NCI-H2196 (cell line): ENCODE results near the gene CLIC4.

Experiments used
- DNase-seq: peaks from one replicate; lab custom pipeline; 2025; ENCODE audit not compliant: unreplicated experiment; lab: John Stamatoyannopoulos, UW

CLIC4 gene

GRCh38 chr1:24855474-24855873 is 110.2 kb downstream of the CLIC4 start:
- no peak for DNase-seq

- DNase-seq, result no peak
Observed at GRCh38 chr1:24856787-24857506, 111.7 kb downstream of the CLIC4 start.

DNA sequence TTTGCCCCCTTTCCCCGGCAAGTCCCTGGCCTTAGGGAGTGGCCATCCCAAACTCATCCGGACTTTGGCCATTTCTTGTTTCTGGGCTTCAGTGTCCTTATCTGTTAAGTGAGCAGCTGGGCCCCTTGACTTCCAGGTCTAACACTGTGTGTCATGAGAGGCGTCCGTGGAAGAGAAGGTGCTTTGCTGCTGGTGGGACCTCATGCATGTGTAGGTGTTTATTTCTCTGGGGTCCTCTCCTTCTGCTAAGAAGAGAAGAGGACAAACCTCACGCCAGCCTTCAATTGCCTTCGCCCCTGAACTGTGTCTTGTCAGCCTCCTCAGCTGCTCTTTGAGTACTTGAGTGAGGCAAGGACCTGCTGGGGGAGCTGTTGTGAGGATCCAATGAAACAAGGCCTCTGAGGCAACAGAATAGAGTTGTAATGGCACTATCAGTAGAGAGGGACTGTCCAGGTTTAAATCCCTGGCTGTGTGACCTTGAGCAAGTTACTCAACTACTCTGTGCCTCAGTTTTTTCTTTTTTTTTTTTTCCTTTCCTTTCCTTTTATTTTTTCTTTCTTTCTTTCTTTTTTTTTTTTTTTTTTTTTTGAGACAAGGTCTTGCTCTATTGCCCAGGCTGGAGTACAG is 112.4 kb downstream of the CLIC4 start:
- no peak for DNase-seq

- no peak for DNase-seq
Observed at GRCh38 chr1:24858277-24858676, 113.0 kb downstream of the CLIC4 start.

- no peak for DNase-seq
Observed at GRCh38 chr1:24859063-24860010, 114.1 kb downstream of the CLIC4 start.

DNA sequence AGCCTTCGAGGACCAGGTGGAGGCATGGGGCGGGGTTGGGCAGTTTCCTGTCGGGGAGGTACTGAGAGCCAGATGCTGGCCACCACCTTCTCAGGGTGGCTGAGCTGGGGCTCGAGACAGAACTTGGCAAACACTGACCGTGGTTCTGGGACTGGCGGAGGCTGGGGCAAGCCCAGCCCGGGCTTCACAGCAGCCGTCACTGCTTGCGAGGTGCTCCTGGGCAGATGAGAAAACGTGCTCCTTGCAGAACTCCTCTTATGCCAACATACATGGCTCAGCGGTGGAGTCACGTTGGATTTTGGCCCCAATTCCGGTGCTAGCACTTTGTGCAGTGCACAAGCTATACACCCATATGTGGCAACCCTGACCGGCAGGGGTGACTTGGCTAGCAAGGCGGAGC is 115.6 kb downstream of the CLIC4 start:
- DNase-seq, result no peak

- no peak for DNase-seq
Observed at GRCh38 chr1:24861821-24862727, 116.8 kb downstream of the CLIC4 start.

DNA sequence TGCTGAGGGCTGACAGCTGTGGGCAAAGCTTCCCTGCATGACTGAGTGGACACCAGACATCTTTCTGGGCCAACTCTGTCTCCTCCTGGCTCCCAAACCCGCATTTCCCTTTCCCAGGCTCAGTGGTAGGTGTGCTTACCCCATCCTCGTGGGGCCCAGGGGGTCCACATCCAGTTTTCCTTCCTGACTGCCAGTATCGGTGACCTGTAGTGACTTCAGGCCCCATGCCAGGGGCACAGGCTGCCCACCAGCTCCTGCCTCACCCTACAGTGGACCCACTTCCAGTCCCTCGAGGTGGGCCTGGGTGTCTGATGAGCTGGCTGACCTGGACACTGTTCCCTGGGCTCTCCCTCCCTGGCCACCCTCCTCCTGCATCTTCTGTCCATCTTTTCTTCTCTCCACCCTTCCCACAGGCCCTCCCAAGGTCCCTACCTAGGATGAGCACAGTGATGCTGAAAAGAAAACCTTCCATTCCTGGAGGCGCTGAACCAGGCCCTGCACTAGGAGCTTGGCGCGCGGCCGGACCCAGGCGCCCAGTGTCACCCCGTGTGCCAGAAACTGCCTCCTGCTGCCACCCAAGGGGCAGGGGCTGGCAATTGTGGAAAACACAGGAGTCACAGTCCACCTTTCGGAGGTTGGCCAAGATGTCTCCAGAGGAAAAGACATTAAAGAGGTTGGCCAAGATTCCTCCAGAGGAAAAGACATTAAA is 117.7 kb downstream of the CLIC4 start:
- DNase-seq, result no peak

DNA sequence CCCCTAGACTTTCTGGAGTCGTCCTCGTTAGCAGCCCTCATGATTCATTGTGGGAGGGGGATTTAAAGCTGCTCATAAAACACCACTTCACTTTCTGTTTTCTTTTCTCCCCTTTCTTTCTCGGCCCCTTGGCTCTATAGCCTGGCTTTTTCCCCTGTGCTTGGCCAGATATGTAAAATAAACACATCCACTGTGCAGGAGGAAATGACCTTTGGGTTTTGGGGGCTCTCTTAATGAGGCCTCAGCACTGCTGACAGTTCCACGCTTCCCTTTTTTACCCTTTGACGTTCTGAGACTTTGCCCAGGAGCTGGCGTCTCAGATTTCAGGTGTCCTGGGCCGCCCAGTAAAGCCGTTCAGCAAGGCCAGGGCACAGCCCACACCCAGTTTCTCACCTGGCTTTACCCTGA is 119.1 kb downstream of the CLIC4 start:
- no peak for DNase-seq

DNA sequence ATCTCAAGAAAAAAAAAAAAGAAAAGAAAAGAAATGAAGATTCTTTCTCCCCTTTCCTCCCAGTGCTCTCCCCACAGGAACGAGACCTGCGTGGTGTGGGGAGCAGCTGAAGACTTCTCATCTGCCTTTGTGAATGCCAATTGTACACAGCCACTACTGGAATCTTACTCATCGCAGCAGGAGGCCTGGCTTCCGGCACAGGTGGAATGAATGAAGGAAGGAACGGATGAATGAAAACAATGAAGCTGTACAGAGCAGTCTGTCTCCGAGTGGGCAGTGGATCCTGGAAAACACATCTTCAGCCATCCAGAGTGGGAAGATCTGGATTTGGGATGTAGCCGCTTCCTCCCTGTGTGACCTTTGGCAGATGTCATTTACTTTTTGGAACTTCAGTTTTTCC is 119.9 kb downstream of the CLIC4 start:
- no peak for DNase-seq

- no peak for DNase-seq
Observed at GRCh38 chr1:24865587-24865986, 120.3 kb downstream of the CLIC4 start.

DNA sequence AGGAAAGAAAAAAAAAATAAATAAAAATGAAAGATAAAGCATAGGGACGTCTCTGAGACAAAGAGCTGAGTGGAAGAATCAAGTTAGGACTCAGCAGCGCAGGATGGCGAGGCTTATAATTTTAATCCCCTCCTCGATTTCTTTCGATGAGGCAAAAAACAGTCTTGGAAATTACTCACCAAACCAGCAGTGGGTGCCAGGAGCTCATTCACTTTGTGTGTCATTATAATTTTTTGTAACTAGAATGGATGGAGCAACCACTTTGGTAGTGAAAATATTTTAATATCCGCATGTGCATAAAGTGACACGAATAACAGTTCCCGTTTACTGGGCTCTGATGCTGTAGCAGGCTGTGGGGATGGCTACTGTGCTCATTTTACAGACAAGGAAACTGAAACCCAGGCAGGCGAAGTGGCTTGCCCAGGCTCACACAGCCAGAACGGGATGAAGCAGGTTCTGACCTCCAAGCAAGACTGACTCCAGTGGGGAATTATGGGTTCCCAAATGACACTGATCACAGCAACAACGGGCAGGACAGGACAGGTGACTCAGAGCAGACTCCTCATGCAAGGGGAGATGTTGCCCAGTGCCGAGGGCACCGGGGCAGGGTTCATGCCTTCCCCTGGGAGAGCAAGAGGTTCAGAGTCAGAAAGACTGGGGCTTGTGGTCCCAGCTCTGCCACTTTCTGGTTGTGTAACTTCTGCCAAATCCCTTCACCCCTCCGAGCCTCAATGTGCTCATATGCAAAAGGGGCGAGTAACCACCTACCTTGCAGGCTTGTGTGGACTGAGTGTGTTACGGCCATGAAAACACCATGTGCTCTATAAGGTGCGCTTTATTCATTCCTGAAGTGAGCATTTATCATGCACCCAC is 121.2 kb downstream of the CLIC4 start:
- DNase-seq, result no peak

- DNase-seq, result no peak
Observed at GRCh38 chr1:24867084-24867870, 122.0 kb downstream of the CLIC4 start.

DNA sequence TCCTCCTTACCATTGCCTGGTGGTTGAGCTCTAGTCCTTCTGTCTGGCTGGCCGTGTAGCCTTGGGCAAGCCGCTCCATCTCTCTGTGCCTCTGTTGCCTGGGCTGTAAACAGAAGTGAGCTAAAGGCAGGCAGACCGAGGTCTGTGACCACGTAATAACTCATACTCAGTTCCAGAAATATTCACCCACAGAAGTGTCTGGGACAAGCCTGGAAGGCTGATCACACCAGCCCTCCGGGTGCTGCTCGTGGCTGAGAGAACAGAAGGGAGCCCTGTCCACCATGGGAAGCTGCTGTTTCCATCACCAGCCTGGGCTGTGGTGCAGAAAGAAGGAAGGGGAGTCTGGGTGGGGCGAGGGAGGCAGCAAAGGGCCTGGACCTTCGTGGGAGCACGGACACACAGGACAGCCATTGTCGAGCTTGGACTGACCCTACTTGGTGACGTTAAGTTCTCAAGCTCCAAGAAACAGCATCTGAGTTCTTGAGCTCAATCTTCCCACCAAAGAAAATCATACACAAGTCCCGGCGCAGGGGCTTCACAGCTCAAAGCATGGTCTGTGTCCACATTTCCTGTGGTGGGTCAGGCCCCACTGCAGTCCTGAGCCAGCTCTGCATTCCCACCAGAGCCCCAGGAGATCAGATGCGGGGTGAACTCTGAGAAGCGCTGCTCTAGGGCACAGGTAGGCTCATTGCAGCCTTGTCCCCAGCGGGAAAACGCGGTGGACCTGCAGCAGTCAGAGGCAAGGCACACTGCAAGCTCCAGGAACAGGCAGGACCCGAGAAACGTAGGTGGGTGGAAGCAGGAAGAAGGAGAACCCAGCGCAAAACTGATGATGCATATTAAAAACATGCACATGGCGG is 123.0 kb downstream of the CLIC4 start:
- DNase-seq, result no peak

- no peak for DNase-seq
Observed at GRCh38 chr1:24870551-24871195, 125.4 kb downstream of the CLIC4 start.

GRCh38 chr1:24871306-24871901 is 126.2 kb downstream of the CLIC4 start:
- no peak for DNase-seq
